CD4-positive, alpha-beta T cell treated with Interferon alpha-2 for 1 hour (primary cell): ENCODE data around the gene DEPDC1.
A peak's percentile ranks its signal among the peaks of the same experiment; 100 is the strongest.
"Not testable (repeated sequence)": the region's sequence is repeated elsewhere in the genome, so short reads cannot be mapped to it uniquely, and the experiment has no call there.

Experiments
- DNase-seq, 2 donors: peaks; one replicate each; pipeline ENCODE4 v3.0.0-alpha.2; 2020 to 2022

The DEPDC1 gene

GRCh38 chr1:68496680-68497357 is at the start of gene DEPDC1:
TSS of gene DEPDC1 (minus strand) at chr1:68497082. CDS start at chr1:68496999, 83 bp downstream.
- peak; percentile 77 to 84 for DNase-seq

- no peak for DNase-seq
Measured at GRCh38 chr1:68544651-68545050, 47.8 kb upstream of the DEPDC1 start.

- no peak for DNase-seq
Measured at GRCh38 chr1:68542586-68542985, 45.7 kb upstream of the DEPDC1 start.

- no peak for DNase-seq
Measured at GRCh38 chr1:68538941-68539340, 42.1 kb upstream of the DEPDC1 start.

GRCh38 chr1:68528243-68528642 is 31.4 kb upstream of the DEPDC1 start:
- DNase-seq: no peak

GRCh38 chr1:68525781-68526180 is 28.9 kb upstream of the DEPDC1 start:
- DNase-seq: no peak

GRCh38 chr1:68521286-68521685 is 24.4 kb upstream of the DEPDC1 start:
- DNase-seq: no peak

GRCh38 chr1:68516066-68516465 is 19.2 kb upstream of the DEPDC1 start:
- DNase-seq: no peak

- DNase-seq: no peak
Measured at GRCh38 chr1:68511254-68511653, 14.4 kb upstream of the DEPDC1 start.

- DNase-seq: no peak
Measured at GRCh38 chr1:68506386-68506785, 9.5 kb upstream of the DEPDC1 start.

GRCh38 chr1:68503085-68503484 is 6.2 kb upstream of the DEPDC1 start:
- no peak for DNase-seq

GRCh38 chr1:68497358-68497698 is 446 bp upstream of the DEPDC1 start:
- no peak for DNase-seq

- no peak for DNase-seq
Measured at GRCh38 chr1:68495968-68496679, 758 bp downstream of the DEPDC1 start.

- DNase-seq: no peak
Measured at GRCh38 chr1:68495532-68495931, 1.4 kb downstream of the DEPDC1 start.

- no peak for DNase-seq
Measured at GRCh38 chr1:68493193-68493592, 3.7 kb downstream of the DEPDC1 start.

GRCh38 chr1:68492255-68492654 is 4.6 kb downstream of the DEPDC1 start:
- not testable (repeated sequence) for DNase-seq

- no peak for DNase-seq
Measured at GRCh38 chr1:68490046-68490651, 6.7 kb downstream of the DEPDC1 start.

GRCh38 chr1:68485431-68486022 is 11.4 kb downstream of the DEPDC1 start:
- no peak for DNase-seq

GRCh38 chr1:68484618-68485017 is 12.3 kb downstream of the DEPDC1 start:
- DNase-seq: no peak

- DNase-seq: no peak
Measured at GRCh38 chr1:68481041-68481440, 15.8 kb downstream of the DEPDC1 start.

- DNase-seq: no peak
Measured at GRCh38 chr1:68479501-68479900, 17.4 kb downstream of the DEPDC1 start.

GRCh38 chr1:68478662-68479061 is 18.2 kb downstream of the DEPDC1 start:
- DNase-seq: no peak

- not testable (repeated sequence) for DNase-seq
Measured at GRCh38 chr1:68476626-68477025, 20.3 kb downstream of the DEPDC1 start.

GRCh38 chr1:68473060-68473459 is 23.8 kb downstream of the DEPDC1 start:
- no peak for DNase-seq
